Astrocyte (in vitro differentiated cells and primary cell): Measurements from ENCODE around the gene RPS21. TPM values are rescaled to one million over a fixed set of nuclear protein-coding genes. Genes with fewer than 3 reads are reported as not detected.

Source experiments
- DNase-seq: peaks from one replicate; pipeline ENCODE4 v3.0.0-alpha.2; 2010; ENCODE audit warnings: low read depth
- FAIRE-seq: peaks from 2 replicates; lab custom pipeline; 2011; peaks lifted over from hg19 to GRCh38; lab: Jason Lieb, UNC
- H2AFZ ChIP-seq: 2 replicates; pipeline ENCODE4 v1.6.0; 2012; ENCODE audit warnings: low read depth, low read length, inconsistent platforms
- H3K27ac ChIP-seq: 2 replicates; pipeline ENCODE4 v1.5.1; 2011; ENCODE audit warnings: low read depth, low read length, inconsistent platforms
- H3K27me3 ChIP-seq: 2 replicates; pipeline ENCODE4 v1.6.0; 2011; ENCODE audit warnings: low read length, inconsistent platforms; ENCODE audit not compliant: insufficient read depth
- H3K36me3 ChIP-seq: 2 replicates; pipeline ENCODE4 v1.5.1; 2011; ENCODE audit warnings: low read length, inconsistent platforms; ENCODE audit not compliant: insufficient read depth
- H3K4me1 ChIP-seq: 2 replicates; pipeline ENCODE4 v1.5.1; 2011; ENCODE audit warnings: low read length, inconsistent platforms; ENCODE audit not compliant: insufficient read depth
- H3K4me2 ChIP-seq: 2 replicates; pipeline ENCODE4 v1.6.0; 2012; ENCODE audit warnings: low read length, inconsistent platforms
- H3K4me3 ChIP-seq: 2 replicates; pipeline ENCODE4 v1.5.1; 2011; ENCODE audit warnings: low read depth, mild to moderate bottlenecking, low read length, inconsistent platforms; ENCODE audit not compliant: insufficient read depth
- H3K79me2 ChIP-seq: 2 replicates; pipeline ENCODE4 v1.6.0; 2012; ENCODE audit warnings: mild to moderate bottlenecking, low read length, inconsistent platforms; ENCODE audit not compliant: insufficient read depth
- H3K9ac ChIP-seq: 2 replicates; pipeline ENCODE4 v1.6.0; 2012; ENCODE audit warnings: mild to moderate bottlenecking, low read length, inconsistent platforms
- H3K9me3 ChIP-seq: 2 replicates; pipeline ENCODE4 v1.5.1; 2012; ENCODE audit warnings: low read depth, mild to moderate bottlenecking, low read length, inconsistent platforms; ENCODE audit not compliant: insufficient read depth
- H4K20me1 ChIP-seq: 2 replicates; pipeline ENCODE4 v1.6.0; 2012; ENCODE audit warnings: low read length, inconsistent platforms; ENCODE audit not compliant: insufficient read depth
- H3K27ac Mint-ChIP-seq: one replicate; pipeline ENCODE4 v1.8.0; 2021; ENCODE audit warnings: mild to moderate bottlenecking, mixed read lengths; ENCODE audit not compliant: unreplicated experiment
- H3K27me3 Mint-ChIP-seq: one replicate; pipeline ENCODE4 v1.8.0; 2021; ENCODE audit warnings: low read depth, mixed read lengths; ENCODE audit not compliant: unreplicated experiment
- H3K36me3 Mint-ChIP-seq: one replicate; pipeline ENCODE4 v1.8.0; 2021; ENCODE audit warnings: low read depth, mixed read lengths; ENCODE audit not compliant: unreplicated experiment
- H3K4me1 Mint-ChIP-seq: one replicate; pipeline ENCODE4 v1.8.0; 2021; ENCODE audit warnings: low read depth, mixed read lengths; ENCODE audit not compliant: unreplicated experiment
- H3K4me3 Mint-ChIP-seq: one replicate; pipeline ENCODE4 v1.8.0; 2021; ENCODE audit warnings: mild to moderate bottlenecking, moderate library complexity, mixed read lengths; ENCODE audit not compliant: unreplicated experiment
- H3K9me3 Mint-ChIP-seq: one replicate; pipeline ENCODE4 v1.8.0; 2021; ENCODE audit warnings: mild to moderate bottlenecking, mixed read lengths; ENCODE audit not compliant: unreplicated experiment
- EZH2 ChIP-seq: IDR thresholded peaks from 2 replicates; pipeline ENCODE4 v1.6.1; 2012; ENCODE audit warnings: mild to moderate bottlenecking, low read length, inconsistent platforms; ENCODE audit not compliant: insufficient read depth
- total RNA-seq: library from RNA; stranded (reverse); gene quantifications from 2 replicates; pipeline ENCODE4 v1.2.1, GENCODE V29; 2021
- TF ChIP-seq, protein P1 (sequence below): IDR thresholded peaks from 2 replicates; pipeline ENCODE4 v1.5.1; 2011; ENCODE audit warnings: low read depth, mild to moderate bottlenecking, inconsistent platforms, low read length, moderate library complexity; ENCODE audit not compliant: insufficient read depth

RPS21 gene
- total RNA-seq, 1 donor from 2014 or later = 1,251 TPM

DNA sequence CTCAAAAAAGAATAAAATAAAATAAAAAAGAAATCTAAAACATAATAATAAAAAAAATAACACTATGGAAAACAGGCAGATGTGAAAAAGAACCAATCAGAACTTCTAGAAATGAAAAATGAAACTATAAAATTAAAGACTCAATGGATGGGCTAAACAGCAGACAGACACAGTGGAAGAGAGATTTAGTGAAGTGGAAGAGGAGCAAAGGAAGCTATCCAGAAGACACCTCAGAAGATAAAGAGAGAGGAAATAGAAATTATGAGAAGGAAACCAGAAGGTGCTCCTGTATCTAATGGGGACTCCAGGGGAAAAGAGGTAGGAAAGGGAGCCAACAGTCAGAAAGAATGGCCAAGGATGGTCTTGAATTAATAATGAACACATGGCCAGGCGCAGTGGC, 38.3 kb upstream of the RPS21 start:
- Histone ChIP-seq H3K27me3 (no peaks in the 10 kb centered on the region), H3K9me3 (no peaks in the 10 kb centered on the region), H3K9ac (no peak overlapping the region), H3K4me1 (peaks cover 7% of the 10 kb centered on the region), H3K4me2 (no peak overlapping the region), H3K4me3 (no peak overlapping the region), H3K79me2 (no peaks in the 10 kb centered on the region), H2AFZ (no peak overlapping the region), H3K27ac (no peak overlapping the region), H4K20me1 (no peaks in the 10 kb centered on the region), H3K36me3 (no peaks in the 10 kb centered on the region)
- peaks cover 20% of the 10 kb centered on the region for H3K36me3 Mint-ChIP-seq
- no peak overlapping the region for H3K4me3 Mint-ChIP-seq
- no peak overlapping the region for H3K27ac Mint-ChIP-seq
- no peaks in the 10 kb centered on the region for H3K27me3 Mint-ChIP-seq
- H3K4me1 Mint-ChIP-seq = peaks cover 1% of the 10 kb centered on the region
- no peak for FAIRE-seq
- H3K9me3 Mint-ChIP-seq = peaks cover 10% of the 10 kb centered on the region
- TF ChIP-seq, protein P1, sequence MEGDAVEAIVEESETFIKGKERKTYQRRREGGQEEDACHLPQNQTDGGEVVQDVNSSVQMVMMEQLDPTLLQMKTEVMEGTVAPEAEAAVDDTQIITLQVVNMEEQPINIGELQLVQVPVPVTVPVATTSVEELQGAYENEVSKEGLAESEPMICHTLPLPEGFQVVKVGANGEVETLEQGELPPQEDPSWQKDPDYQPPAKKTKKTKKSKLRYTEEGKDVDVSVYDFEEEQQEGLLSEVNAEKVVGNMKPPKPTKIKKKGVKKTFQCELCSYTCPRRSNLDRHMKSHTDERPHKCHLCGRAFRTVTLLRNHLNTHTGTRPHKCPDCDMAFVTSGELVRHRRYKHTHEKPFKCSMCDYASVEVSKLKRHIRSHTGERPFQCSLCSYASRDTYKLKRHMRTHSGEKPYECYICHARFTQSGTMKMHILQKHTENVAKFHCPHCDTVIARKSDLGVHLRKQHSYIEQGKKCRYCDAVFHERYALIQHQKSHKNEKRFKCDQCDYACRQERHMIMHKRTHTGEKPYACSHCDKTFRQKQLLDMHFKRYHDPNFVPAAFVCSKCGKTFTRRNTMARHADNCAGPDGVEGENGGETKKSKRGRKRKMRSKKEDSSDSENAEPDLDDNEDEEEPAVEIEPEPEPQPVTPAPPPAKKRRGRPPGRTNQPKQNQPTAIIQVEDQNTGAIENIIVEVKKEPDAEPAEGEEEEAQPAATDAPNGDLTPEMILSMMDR = no peak
- TF ChIP-seq EZH2 = no peak
- no peak for DNase-seq

DNA sequence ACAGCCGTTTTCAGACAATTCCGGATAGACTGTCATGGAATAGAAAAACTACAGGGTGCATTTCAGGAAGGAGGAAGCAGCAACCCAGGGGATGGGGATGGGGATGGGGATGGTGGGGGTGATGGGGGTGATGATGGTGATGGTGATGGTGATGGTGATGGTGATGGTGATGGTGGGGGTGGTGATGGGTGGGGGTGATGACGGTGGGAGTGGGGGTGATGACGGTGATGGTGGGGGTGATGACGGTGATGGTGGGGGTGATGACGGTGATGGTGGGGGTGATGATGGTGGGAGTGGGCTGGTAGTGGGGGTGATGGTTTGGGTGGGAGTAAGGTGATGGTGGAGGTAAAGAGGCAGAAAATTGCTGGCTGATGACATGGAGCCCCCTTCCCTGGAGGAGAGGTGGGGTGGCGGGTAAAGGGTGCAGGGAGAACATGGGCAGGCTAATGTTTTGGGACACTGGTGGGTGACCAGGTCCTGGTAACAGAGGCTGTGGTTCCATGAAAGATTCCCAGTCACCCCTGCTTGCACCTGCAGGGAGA, 37.3 kb upstream of the RPS21 start:
- Histone ChIP-seq H3K4me2 (no peak overlapping the region), H3K27ac (no peak overlapping the region), H3K79me2 (no peaks in the 10 kb centered on the region), H3K9ac (no peak overlapping the region), H3K36me3 (no peaks in the 10 kb centered on the region), H3K4me3 (no peak overlapping the region), H3K9me3 (no peaks in the 10 kb centered on the region), H3K27me3 (no peaks in the 10 kb centered on the region), H2AFZ (no peak overlapping the region), H3K4me1 (peaks cover 7% of the 10 kb centered on the region), H4K20me1 (no peaks in the 10 kb centered on the region)
- Mint-ChIP-seq H3K9me3 (peaks cover 10% of the 10 kb centered on the region), H3K36me3 (peaks cover 20% of the 10 kb centered on the region), H3K27ac (no peak overlapping the region), H3K4me1 (peaks cover 3% of the 10 kb centered on the region), H3K27me3 (no peaks in the 10 kb centered on the region), H3K4me3 (no peak overlapping the region)
- no peak for TF ChIP-seq EZH2
- TF ChIP-seq, protein P1 = no peak
- DNase-seq (no peak), FAIRE-seq (no peak)

DNA sequence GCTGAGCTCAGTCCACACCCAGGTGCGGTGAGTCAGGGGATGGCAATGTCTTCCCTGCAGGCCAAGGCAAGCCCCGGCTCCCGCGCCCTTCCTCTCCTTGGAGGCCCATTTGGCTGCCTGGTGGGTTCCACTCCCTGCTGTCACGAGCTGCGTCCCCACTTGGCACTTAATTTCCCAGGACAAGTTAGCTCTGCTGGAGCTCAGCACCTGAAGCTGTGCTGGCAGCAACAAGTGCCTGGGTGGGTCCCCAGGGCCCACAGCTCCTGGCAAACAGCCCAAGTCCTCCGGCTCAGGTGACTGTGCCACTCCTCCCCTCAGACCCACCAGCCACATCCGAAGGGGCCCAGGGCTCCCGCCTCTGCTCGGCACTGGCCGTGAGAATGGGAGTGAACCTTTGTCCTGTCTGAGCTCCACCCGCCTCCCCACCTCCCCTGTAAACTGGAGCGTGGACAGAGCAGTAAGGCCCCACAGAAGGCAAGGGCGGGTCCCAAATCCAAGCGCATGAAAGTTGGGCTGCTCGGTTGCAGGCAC, 36.7 kb upstream of the RPS21 start:
- no peak overlapping the region for H2AFZ ChIP-seq
- peaks cover 3% of the 10 kb centered on the region for H3K4me1 Mint-ChIP-seq
- DNase-seq = no peak
- no peak overlapping the region for H3K4me2 ChIP-seq
- no peak overlapping the region for H3K27ac Mint-ChIP-seq
- FAIRE-seq = no peak
- peaks cover 17% of the 10 kb centered on the region for H3K36me3 Mint-ChIP-seq
- no peak overlapping the region for H3K9ac ChIP-seq
- H3K27ac ChIP-seq = no peak overlapping the region
- no peaks in the 10 kb centered on the region for H3K79me2 ChIP-seq
- H3K4me3 ChIP-seq = no peak overlapping the region
- peaks cover 10% of the 10 kb centered on the region for H3K9me3 Mint-ChIP-seq
- peaks cover 11% of the 10 kb centered on the region for H3K4me1 ChIP-seq
- no peaks in the 10 kb centered on the region for H3K27me3 Mint-ChIP-seq
- H3K4me3 Mint-ChIP-seq = no peak overlapping the region
- TF ChIP-seq, protein P1 = no peak
- TF ChIP-seq EZH2 = no peak
- H3K9me3 ChIP-seq = no peaks in the 10 kb centered on the region
- H3K27me3 ChIP-seq = no peaks in the 10 kb centered on the region
- no peaks in the 10 kb centered on the region for H3K36me3 ChIP-seq
- H4K20me1 ChIP-seq = no peaks in the 10 kb centered on the region
